ENCODE results near the gene POLDIP2. TPM values are rescaled to one million over a fixed set of nuclear protein-coding genes. Genes with fewer than 3 reads are reported as not detected.

POLDIP2 gene
- total and polyA plus RNA-seq, 2 of the 13 experiments (the other 11 are each of a cell fraction or from before 2014, with no cell fraction given): 85.9 to 114 TPM

DNA sequence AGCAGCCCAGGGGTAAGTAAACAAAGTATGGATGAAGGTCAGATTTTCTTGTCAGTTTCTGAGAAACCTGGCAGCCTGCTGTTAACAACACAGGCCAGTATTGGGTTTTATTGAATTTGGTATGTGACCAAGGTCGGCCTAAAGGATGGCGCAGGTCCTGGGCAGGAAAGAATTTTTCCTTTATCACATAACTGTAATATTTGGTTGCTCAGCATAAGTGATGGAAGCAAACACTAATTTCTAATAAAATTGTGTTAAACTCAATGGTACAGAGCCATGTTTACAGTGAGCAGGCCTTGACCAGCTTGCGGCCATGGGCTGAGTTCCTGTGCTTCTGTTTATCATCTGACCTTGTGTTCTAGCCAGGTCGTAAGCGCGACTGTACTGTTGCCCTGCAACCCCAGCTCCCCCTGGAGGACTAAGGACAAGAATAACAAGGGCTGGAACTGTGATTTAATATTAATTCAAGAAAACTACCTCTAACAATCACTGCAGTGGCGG lies 10.5 kb downstream of the POLDIP2 start (continued):
- TF ChIP-seq ZNF143 (CRISPR knock-in tag; IDR thresholded peaks at IDR 0.05) (no peak; the same call in 1 of the 2 replicates), FOXA3 (CRISPR knock-in tag; IDR thresholded peaks at IDR 0.05) (peak; percentile 90), MXI1 (IDR thresholded peaks at IDR 0.05; ENCODE audit: borderline replicate concordance, low read depth, low read length) (peak; percentile 49; the same call in 1 of the 3 replicates), HOXD1 (CRISPR knock-in tag; IDR thresholded peaks at IDR 0.05) (no peak), MIER3 (CRISPR knock-in tag; IDR thresholded peaks at IDR 0.05; ENCODE audit: borderline replicate concordance) (0 out of 2 replicates have a peak, but pooled peaks have one; percentile 35), THAP11 (CRISPR knock-in tag; IDR thresholded peaks at IDR 0.05) (peak; percentile 77), HMG20B (CRISPR knock-in tag; conservative IDR thresholded peaks at IDR 0.05) (0 out of 2 replicates have a peak, but pooled peaks have one; percentile 39), ZNF616 (CRISPR knock-in tag; IDR thresholded peaks at IDR 0.05; ENCODE audit: low read depth) (no peak), ZNF749 (CRISPR knock-in tag; IDR thresholded peaks at IDR 0.05; ENCODE audit: borderline replicate concordance) (no peak), KDM5B (CRISPR knock-in tag; IDR thresholded peaks at IDR 0.05; ENCODE audit: borderline replicate concordance) (no peak), HDAC1 (CRISPR knock-in tag; IDR thresholded peaks at IDR 0.05) (peak; percentile 54), ZNF383 (CRISPR knock-in tag; IDR thresholded peaks at IDR 0.05; ENCODE audit: borderline replicate concordance) (no peak), ZMAT3 (CRISPR knock-in tag; conservative IDR thresholded peaks at IDR 0.05) (no peak), GMEB2 (CRISPR knock-in tag; IDR thresholded peaks at IDR 0.05; ENCODE audit: low read depth) (no peak), ZBTB34 (CRISPR knock-in tag; IDR thresholded peaks at IDR 0.05) (no peak), NCOA1 (CRISPR knock-in tag; IDR thresholded peaks at IDR 0.05) (no peak), SETDB1 (CRISPR knock-in tag; IDR thresholded peaks at IDR 0.05; ENCODE audit: borderline replicate concordance) (no peak), ZBTB3 (CRISPR knock-in tag; IDR thresholded peaks at IDR 0.05; ENCODE audit: borderline replicate concordance, low read depth) (no peak), SOX6 (IDR thresholded peaks at IDR 0.05) (no peak), SOX6 (CRISPR knock-in tag; IDR thresholded peaks at IDR 0.05) (peak; percentile 11; the same call in 1 of the 2 replicates), ZNF878 (CRISPR knock-in tag; IDR thresholded peaks at IDR 0.05) (no peak), U2AF2 (IDR thresholded peaks at IDR 0.05; ENCODE audit: low read depth, low read length) (no peak)
- TF ChIP-seq, protein P1, sequence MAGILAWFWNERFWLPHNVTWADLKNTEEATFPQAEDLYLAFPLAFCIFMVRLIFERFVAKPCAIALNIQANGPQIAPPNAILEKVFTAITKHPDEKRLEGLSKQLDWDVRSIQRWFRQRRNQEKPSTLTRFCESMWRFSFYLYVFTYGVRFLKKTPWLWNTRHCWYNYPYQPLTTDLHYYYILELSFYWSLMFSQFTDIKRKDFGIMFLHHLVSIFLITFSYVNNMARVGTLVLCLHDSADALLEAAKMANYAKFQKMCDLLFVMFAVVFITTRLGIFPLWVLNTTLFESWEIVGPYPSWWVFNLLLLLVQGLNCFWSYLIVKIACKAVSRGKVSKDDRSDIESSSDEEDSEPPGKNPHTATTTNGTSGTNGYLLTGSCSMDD (CRISPR knock-in tag; IDR thresholded peaks at IDR 0.05): no peak
